ENCODE measurements around the gene PSG5.
"Not testable (repeated sequence)": the region's sequence is repeated elsewhere in the genome, so short reads cannot be mapped to it uniquely, and the experiment has no call there.

The PSG5 gene

GRCh38 chr19:43186311-43186935, at the start of gene PSG5:
TSS of gene PSG5 (minus strand) at chr19:43186536. CDS start at chr19:43186405, 131 bp downstream.
- H3K9me3 Mint-ChIP-seq; H3K4me3 Mint-ChIP-seq; H3K4me1 Mint-ChIP-seq (ENCODE audit: low read depth); H3K27me3 Mint-ChIP-seq; intact Hi-C loops (cut with micrococcal nuclease); H3K27ac Mint-ChIP-seq; H3K36me3 Mint-ChIP-seq (ENCODE audit: low read depth): not testable (repeated sequence)

DNA sequence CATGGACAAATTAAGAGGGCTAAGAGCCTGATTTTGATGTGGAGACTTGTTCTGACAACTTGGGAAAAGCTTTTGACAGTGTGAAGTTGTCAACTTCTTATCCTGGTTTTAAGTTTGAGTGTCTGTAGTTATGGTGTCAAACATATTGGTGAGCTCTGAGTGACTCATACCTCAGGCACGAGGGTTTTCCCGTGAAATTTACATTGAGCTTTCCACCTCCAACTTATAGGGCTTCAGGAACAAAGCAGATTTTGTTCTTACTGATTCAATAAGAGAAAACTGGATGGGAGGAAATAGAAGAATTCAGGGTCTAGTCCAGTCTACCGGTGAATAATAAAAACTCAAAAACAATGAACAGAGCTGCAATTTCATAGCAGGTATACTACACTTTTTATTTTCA, 49.4 kb upstream of the PSG5 start:
- H3K27me3 Mint-ChIP-seq; H3K4me1 Mint-ChIP-seq (ENCODE audit: low read depth); H3K36me3 Mint-ChIP-seq (ENCODE audit: low read depth); intact Hi-C loops (cut with micrococcal nuclease); H3K4me3 Mint-ChIP-seq; H3K27ac Mint-ChIP-seq: not testable (repeated sequence)
- peaks cover 58% of the 10 kb centered on the region for H3K9me3 Mint-ChIP-seq

- H3K27me3 Mint-ChIP-seq: no peaks in the 10 kb centered on the region
- H3K9me3 Mint-ChIP-seq: peaks cover 91% of the 10 kb centered on the region
- H3K36me3 Mint-ChIP-seq (ENCODE audit: low read depth): no peaks in the 10 kb centered on the region
- intact Hi-C loops (cut with micrococcal nuclease): no loop called here
- no peak overlapping the region for H3K27ac Mint-ChIP-seq
- no peaks in the 10 kb centered on the region for H3K4me1 Mint-ChIP-seq (ENCODE audit: low read depth)
- no peak overlapping the region for H3K4me3 Mint-ChIP-seq
Measured at GRCh38 chr19:43229315-43229714, 43.0 kb upstream of the PSG5 start.

DNA sequence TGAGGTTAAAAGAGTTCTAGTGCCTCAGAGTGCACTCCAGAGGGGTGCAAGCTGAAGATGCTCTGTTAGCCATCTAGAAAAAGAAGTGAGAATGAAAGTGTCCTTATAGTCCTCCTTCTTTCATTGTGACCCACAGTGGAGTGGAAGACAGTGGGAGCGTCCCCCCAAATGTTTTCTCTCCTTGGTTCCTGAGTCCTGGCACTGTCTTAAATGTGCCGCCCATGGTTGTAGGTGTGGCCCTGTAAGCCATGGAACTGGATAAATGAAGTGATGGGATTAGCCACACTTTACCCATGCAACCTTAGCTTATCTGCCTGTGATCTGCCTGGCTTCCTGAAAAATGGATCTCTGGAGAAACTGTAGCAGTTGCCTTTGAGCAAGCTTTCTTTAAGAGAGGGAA, 42.4 kb upstream of the PSG5 start:
- H3K36me3 Mint-ChIP-seq (ENCODE audit: low read depth); H3K4me1 Mint-ChIP-seq (ENCODE audit: low read depth); H3K27me3 Mint-ChIP-seq; intact Hi-C loops (cut with micrococcal nuclease); H3K4me3 Mint-ChIP-seq; H3K27ac Mint-ChIP-seq: not testable (repeated sequence)
- peaks cover 92% of the 10 kb centered on the region for H3K9me3 Mint-ChIP-seq

DNA sequence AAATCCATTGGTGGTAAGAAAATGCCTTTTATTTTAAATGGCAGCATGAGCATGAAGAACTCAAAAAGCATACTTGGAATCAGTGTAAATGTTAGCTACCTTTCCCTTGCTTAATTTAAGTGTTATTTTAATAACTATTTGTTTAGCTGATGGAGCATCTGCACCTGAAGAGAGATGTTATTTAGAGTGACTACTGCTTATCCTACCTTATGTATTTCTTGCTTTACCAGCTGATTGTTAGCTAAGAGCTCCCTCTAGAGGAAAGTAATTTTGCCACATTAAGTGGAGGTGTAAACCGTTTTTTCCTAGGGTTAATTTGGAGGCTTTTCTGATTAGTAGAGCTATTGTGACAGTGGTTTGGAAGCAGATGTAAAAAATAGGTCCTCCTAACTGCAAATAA, 40.6 kb upstream of the PSG5 start:
- H3K4me1 Mint-ChIP-seq (ENCODE audit: low read depth); H3K27ac Mint-ChIP-seq; H3K27me3 Mint-ChIP-seq; H3K4me3 Mint-ChIP-seq; H3K36me3 Mint-ChIP-seq (ENCODE audit: low read depth); intact Hi-C loops (cut with micrococcal nuclease): not testable (repeated sequence)
- peaks cover 84% of the 10 kb centered on the region for H3K9me3 Mint-ChIP-seq

DNA sequence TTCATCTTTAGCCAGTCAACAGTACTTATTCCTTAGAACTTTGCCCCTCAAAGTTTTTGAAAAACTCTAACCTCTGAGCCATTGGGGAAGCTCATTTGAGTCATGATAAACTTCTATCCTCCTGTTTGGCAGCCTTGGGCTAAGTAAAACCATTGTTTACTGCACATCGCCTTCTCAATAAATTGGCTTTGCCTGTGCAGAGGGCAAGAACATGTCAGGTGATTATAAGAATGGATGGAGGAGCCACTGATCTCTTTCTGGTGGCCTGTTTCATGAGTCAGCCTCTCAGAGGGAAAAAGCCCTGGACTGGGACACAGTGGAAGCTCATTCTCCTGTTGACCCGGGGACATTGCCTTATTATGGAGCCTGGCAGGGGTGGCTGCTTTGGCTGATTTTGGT, 38.5 kb upstream of the PSG5 start:
- H3K9me3 Mint-ChIP-seq: peaks cover 74% of the 10 kb centered on the region
- H3K4me1 Mint-ChIP-seq (ENCODE audit: low read depth): no peaks in the 10 kb centered on the region
- no peak overlapping the region for H3K27ac Mint-ChIP-seq
- no peaks in the 10 kb centered on the region for H3K27me3 Mint-ChIP-seq
- no peaks in the 10 kb centered on the region for H3K36me3 Mint-ChIP-seq (ENCODE audit: low read depth)
- intact Hi-C loops (cut with micrococcal nuclease): no loop called here
- H3K4me3 Mint-ChIP-seq: no peak overlapping the region

GRCh38 chr19:43224201-43224854, 38.0 kb upstream of the PSG5 start:
- H3K4me1 Mint-ChIP-seq (ENCODE audit: low read depth); intact Hi-C loops (cut with micrococcal nuclease); H3K27ac Mint-ChIP-seq; H3K4me3 Mint-ChIP-seq; H3K27me3 Mint-ChIP-seq; H3K36me3 Mint-ChIP-seq (ENCODE audit: low read depth): not testable (repeated sequence)
- peaks cover 68% of the 10 kb centered on the region for H3K9me3 Mint-ChIP-seq

- intact Hi-C loops (cut with micrococcal nuclease); H3K36me3 Mint-ChIP-seq (ENCODE audit: low read depth); H3K4me3 Mint-ChIP-seq; H3K27me3 Mint-ChIP-seq; H3K27ac Mint-ChIP-seq; H3K4me1 Mint-ChIP-seq (ENCODE audit: low read depth): not testable (repeated sequence)
- H3K9me3 Mint-ChIP-seq: peaks cover 44% of the 10 kb centered on the region
Measured at GRCh38 chr19:43221891-43222290, 35.6 kb upstream of the PSG5 start.

GRCh38 chr19:43219136-43219535, 32.8 kb upstream of the PSG5 start:
- H3K4me3 Mint-ChIP-seq; H3K27ac Mint-ChIP-seq; intact Hi-C loops (cut with micrococcal nuclease); H3K27me3 Mint-ChIP-seq; H3K36me3 Mint-ChIP-seq (ENCODE audit: low read depth); H3K4me1 Mint-ChIP-seq (ENCODE audit: low read depth): not testable (repeated sequence)
- H3K9me3 Mint-ChIP-seq: peaks cover 20% of the 10 kb centered on the region

DNA sequence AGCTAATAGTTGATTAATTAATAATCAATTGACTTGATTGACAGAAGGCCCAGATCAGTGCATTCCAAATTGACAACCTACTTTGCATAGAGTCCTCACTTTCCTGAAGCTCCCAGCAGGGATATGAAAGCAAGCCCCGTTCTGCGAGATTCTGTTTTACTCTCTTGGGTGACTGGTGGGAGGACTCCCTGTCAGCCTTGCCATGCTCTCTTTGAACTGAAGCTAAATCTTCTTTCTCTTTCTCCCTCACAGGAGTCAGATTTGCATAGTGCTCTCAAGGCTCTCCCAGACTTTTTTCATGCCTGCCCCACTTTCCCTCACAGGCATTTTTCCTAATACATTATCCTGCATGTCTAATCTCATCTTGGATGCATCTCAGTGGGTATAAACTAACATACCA, 29.5 kb upstream of the PSG5 start:
- H3K27me3 Mint-ChIP-seq; H3K4me1 Mint-ChIP-seq (ENCODE audit: low read depth); intact Hi-C loops (cut with micrococcal nuclease); H3K9me3 Mint-ChIP-seq; H3K27ac Mint-ChIP-seq; H3K36me3 Mint-ChIP-seq (ENCODE audit: low read depth); H3K4me3 Mint-ChIP-seq: not testable (repeated sequence)

DNA sequence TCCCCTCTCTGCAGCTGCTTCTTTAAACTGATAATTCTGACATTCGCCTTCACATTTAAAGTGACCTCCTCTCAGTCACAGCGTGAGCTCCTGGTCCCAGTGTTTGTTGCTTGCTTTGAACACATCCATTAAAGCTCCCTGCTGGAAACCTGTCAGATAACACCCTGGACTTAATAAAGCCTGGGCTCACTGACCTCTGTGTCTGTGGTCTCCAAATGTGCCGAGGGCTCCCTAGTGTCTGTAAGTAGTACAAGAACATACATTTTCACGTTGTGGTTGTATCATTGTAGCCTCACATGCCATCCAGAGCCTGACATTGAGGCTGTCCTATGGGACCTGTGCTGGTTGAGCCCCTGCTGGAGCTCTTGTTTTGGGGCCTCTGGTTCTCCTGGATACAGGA, 21.7 kb upstream of the PSG5 start:
- H3K27me3 Mint-ChIP-seq: peaks cover 14% of the 10 kb centered on the region
- no peak overlapping the region for H3K27ac Mint-ChIP-seq
- H3K4me3 Mint-ChIP-seq: no peak overlapping the region
- no peaks in the 10 kb centered on the region for H3K36me3 Mint-ChIP-seq (ENCODE audit: low read depth)
- no peaks in the 10 kb centered on the region for H3K4me1 Mint-ChIP-seq (ENCODE audit: low read depth)
- H3K9me3 Mint-ChIP-seq: peaks cover 7% of the 10 kb centered on the region
- intact Hi-C loops (cut with micrococcal nuclease): no loop called here

DNA sequence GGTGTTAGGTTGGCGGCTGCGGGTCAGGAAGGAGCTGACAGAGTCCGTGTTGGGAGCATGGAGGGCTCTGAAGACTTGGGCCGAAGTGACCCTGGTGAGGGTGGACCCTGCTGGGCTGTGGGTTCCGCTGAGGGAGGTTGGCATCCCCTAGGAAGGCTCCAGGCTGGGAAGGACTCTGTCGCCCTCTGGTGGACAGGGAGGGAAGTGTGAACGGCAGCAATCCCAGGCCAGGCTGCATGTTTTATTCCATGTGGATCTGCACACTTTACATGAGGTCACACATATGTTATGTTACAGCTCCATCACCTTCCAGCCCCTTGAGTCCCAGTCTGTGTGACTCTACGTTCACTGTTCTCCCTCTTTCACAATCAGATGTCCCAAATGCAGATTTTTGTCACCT, 20.8 kb upstream of the PSG5 start:
- H3K9me3 Mint-ChIP-seq; H3K4me3 Mint-ChIP-seq; intact Hi-C loops (cut with micrococcal nuclease); H3K4me1 Mint-ChIP-seq (ENCODE audit: low read depth); H3K27ac Mint-ChIP-seq; H3K36me3 Mint-ChIP-seq (ENCODE audit: low read depth): not testable (repeated sequence)
- H3K27me3 Mint-ChIP-seq: peaks cover 14% of the 10 kb centered on the region

GRCh38 chr19:43205471-43206105, 19.3 kb upstream of the PSG5 start, which contains the start of gene PSG4:
TSS of gene PSG4 (minus strand) at chr19:43205638. CDS start at chr19:43205536, 102 bp downstream.
- H3K27ac Mint-ChIP-seq; intact Hi-C loops (cut with micrococcal nuclease); H3K4me1 Mint-ChIP-seq (ENCODE audit: low read depth); H3K36me3 Mint-ChIP-seq (ENCODE audit: low read depth); H3K9me3 Mint-ChIP-seq; H3K4me3 Mint-ChIP-seq: not testable (repeated sequence)
- peaks cover 10% of the 10 kb centered on the region for H3K27me3 Mint-ChIP-seq

- H3K4me1 Mint-ChIP-seq (ENCODE audit: low read depth); intact Hi-C loops (cut with micrococcal nuclease); H3K9me3 Mint-ChIP-seq; H3K36me3 Mint-ChIP-seq (ENCODE audit: low read depth); H3K4me3 Mint-ChIP-seq; H3K27me3 Mint-ChIP-seq; H3K27ac Mint-ChIP-seq: not testable (repeated sequence)
Measured at GRCh38 chr19:43203611-43204010, 17.3 kb upstream of the PSG5 start.

GRCh38 chr19:43201891-43202290, 15.6 kb upstream of the PSG5 start:
- H3K4me1 Mint-ChIP-seq (ENCODE audit: low read depth); H3K27ac Mint-ChIP-seq; H3K4me3 Mint-ChIP-seq; H3K9me3 Mint-ChIP-seq; H3K27me3 Mint-ChIP-seq; H3K36me3 Mint-ChIP-seq (ENCODE audit: low read depth); intact Hi-C loops (cut with micrococcal nuclease): not testable (repeated sequence)
